GM12874 (cell line): ENCODE measurements around the gene MYH11.

ENCODE experiments used
- TF ChIP-seq, protein P1 (sequence below): IDR thresholded peaks from 2 replicates; pipeline ENCODE4 v1.5.1; 2011; ENCODE audit warnings: low read depth, mild to moderate bottlenecking, control low read depth, low read length, moderate library complexity; ENCODE audit not compliant: insufficient read depth

The MYH11 gene

GRCh38 chr16:15798671-15799070 lies 58.2 kb downstream of the MYH11 start:
- TF ChIP-seq, protein P1, sequence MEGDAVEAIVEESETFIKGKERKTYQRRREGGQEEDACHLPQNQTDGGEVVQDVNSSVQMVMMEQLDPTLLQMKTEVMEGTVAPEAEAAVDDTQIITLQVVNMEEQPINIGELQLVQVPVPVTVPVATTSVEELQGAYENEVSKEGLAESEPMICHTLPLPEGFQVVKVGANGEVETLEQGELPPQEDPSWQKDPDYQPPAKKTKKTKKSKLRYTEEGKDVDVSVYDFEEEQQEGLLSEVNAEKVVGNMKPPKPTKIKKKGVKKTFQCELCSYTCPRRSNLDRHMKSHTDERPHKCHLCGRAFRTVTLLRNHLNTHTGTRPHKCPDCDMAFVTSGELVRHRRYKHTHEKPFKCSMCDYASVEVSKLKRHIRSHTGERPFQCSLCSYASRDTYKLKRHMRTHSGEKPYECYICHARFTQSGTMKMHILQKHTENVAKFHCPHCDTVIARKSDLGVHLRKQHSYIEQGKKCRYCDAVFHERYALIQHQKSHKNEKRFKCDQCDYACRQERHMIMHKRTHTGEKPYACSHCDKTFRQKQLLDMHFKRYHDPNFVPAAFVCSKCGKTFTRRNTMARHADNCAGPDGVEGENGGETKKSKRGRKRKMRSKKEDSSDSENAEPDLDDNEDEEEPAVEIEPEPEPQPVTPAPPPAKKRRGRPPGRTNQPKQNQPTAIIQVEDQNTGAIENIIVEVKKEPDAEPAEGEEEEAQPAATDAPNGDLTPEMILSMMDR = no peak

DNA sequence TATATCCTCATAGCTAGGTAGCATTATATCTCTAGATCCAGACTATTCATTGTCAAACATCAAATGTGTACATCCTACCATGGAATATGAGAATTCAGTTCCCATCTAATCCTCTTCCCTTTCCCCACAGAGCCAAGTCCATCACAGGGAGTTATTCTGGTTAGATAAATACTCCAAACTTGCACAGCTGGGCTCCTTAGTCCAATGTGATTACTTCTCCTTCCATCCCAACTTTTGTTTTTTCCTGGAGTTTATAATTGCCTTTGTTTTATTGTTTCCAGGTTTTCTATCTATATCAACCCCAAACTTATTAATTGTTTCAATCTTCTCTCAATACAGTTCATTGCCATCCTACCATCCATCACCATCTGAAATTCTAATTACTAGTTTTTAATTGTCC lies 59.9 kb downstream of the MYH11 start:
- TF ChIP-seq, protein P1 = no peak

GRCh38 chr16:15795615-15796014 lies 61.2 kb downstream of the MYH11 start:
- TF ChIP-seq, protein P1 = no peak

DNA sequence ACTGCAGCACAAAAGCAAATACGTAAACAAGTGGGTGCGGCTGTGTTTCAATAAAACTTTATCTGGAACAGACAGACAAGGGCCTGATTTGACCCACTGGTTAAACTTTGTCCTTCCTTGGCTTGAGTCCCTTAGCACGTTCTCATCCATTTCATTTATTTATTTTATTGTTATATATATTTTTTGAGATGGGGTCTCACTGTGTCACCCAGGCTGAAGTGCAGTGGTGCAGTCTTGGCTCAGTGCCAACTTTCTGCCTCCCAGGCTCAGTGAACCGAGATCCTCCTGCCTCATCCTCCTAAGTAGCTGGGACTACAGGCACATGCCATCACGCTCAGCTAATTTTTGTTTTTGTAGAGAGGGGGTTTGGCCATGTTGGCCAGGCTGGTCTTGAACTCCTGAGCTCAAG lies 64.3 kb downstream of the MYH11 start:
- TF ChIP-seq, protein P1 = no peak

DNA sequence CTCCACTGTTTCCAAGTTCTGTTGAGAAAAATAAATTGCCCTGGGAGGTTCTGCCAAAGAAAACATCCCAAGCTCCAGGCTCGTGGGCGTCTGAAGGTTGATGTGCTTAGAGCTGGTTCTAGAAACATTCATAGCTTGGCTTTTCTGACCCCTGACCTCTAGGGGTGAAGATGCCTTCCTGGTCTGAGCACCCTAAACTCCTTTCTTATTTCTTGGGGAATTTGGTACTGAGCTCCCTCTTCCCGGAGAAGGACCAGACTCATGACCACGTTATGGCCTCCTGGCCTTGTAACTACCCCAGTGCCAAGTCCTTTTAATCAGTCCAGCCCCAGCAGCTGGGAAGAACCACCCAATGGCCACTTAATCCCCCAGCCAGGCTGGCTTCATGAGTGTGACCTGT lies 66.4 kb downstream of the MYH11 start:
- TF ChIP-seq, protein P1 = no peak

DNA sequence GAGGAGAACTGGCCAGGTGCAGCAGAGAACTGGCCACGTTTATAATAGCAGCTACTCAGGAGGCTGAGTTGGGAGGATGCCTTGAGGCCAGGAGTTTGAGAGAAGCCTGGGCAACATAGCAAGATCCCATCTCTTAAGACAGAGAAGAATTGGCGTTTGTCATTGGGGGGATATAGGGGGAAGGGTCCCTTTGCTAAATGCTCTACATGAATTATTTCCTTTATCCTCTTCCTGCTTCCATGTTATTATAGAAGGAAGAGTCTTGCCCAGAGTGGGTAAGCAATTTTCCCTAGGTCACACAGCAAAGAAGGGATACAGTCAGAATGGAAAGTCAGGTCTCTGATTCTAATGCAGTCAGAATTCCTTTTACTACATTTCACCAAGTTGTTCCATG lies 68.0 kb downstream of the MYH11 start:
- TF ChIP-seq, protein P1 = no peak

DNA sequence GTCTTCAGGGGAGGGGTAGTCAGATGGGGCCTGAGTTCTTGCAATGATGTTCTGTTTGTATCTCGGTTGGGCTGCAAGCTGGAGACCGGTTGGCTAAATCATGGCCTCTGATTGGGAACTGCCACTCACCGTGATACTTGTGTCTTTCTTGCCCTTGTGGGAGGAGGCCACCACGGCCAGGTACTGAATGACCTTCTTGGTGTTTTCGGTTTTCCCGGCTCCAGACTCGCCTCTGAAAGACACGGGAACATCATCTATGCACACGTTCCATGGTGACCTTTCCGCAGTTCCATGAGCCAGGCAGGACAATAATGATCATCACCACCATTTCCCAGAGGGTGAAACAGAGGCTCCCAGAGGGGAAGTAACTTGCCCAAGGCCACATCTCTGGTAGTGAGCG lies 70.3 kb downstream of the MYH11 start:
- TF ChIP-seq, protein P1 = no peak
